Chondrocyte (in vitro differentiated cells): ENCODE results near the gene LSM14B. TPM values are rescaled to one million over a fixed set of nuclear protein-coding genes. Genes with fewer than 3 reads are reported as not detected.
A peak's percentile ranks its signal among the peaks of the same experiment; 100 is the strongest.

ENCODE experiments used
- DNase-seq: peaks from one replicate; pipeline ENCODE4 v3.0.0; 2021; ENCODE audit warnings: mixed read lengths, low spot score
- H3K27ac Mint-ChIP-seq: one replicate; pipeline ENCODE4 v1.8.0; 2021; ENCODE audit warnings: mild to moderate bottlenecking, moderate library complexity, mixed read lengths; ENCODE audit not compliant: unreplicated experiment
- H3K27me3 Mint-ChIP-seq: 2 replicates; pipeline ENCODE4 v1.8.0; 2021; ENCODE audit warnings: low read depth, mixed read lengths
- H3K36me3 Mint-ChIP-seq: 2 replicates; pipeline ENCODE4 v1.8.0; 2021; ENCODE audit warnings: low read depth, mixed read lengths
- H3K4me1 Mint-ChIP-seq: 2 replicates; pipeline ENCODE4 v1.8.0; 2021; ENCODE audit warnings: low read depth, mild to moderate bottlenecking, mixed read lengths
- H3K4me3 Mint-ChIP-seq: one replicate; pipeline ENCODE4 v1.8.0; 2021; ENCODE audit warnings: mild to moderate bottlenecking, moderate library complexity, mixed read lengths; ENCODE audit not compliant: unreplicated experiment
- H3K9me3 Mint-ChIP-seq: 2 replicates; pipeline ENCODE4 v1.8.0; 2021; ENCODE audit warnings: low read depth, mixed read lengths
- total RNA-seq: library from RNA; stranded (reverse); gene quantifications from 3 replicates; pipeline ENCODE4 v1.2.1, GENCODE V29; 2021
- TF ChIP-seq, protein P1 (sequence below): fragments of 200-600 bp; sonication (generic); IDR thresholded peaks from 2 replicates; pipeline ENCODE4 v1.5.0; 2021; ENCODE audit warnings: antibody characterized with exemption, mild to moderate bottlenecking, moderate library complexity

The LSM14B gene
- total RNA-seq, 1 donor from 2014 or later, result 48.6 TPM

- H3K9me3 Mint-ChIP-seq, result peaks cover 8% of the 10 kb centered on the region
- peak; percentile 77 for DNase-seq
- TF ChIP-seq, protein P1, sequence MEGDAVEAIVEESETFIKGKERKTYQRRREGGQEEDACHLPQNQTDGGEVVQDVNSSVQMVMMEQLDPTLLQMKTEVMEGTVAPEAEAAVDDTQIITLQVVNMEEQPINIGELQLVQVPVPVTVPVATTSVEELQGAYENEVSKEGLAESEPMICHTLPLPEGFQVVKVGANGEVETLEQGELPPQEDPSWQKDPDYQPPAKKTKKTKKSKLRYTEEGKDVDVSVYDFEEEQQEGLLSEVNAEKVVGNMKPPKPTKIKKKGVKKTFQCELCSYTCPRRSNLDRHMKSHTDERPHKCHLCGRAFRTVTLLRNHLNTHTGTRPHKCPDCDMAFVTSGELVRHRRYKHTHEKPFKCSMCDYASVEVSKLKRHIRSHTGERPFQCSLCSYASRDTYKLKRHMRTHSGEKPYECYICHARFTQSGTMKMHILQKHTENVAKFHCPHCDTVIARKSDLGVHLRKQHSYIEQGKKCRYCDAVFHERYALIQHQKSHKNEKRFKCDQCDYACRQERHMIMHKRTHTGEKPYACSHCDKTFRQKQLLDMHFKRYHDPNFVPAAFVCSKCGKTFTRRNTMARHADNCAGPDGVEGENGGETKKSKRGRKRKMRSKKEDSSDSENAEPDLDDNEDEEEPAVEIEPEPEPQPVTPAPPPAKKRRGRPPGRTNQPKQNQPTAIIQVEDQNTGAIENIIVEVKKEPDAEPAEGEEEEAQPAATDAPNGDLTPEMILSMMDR, result no peak
- H3K4me3 Mint-ChIP-seq, result no peak overlapping the region
- peaks cover 6% of the 10 kb centered on the region for H3K36me3 Mint-ChIP-seq
- peaks cover 7% of the 10 kb centered on the region for H3K27me3 Mint-ChIP-seq
- H3K4me1 Mint-ChIP-seq, result no peaks in the 10 kb centered on the region
- no peak overlapping the region for H3K27ac Mint-ChIP-seq
Measured at GRCh38 chr20:62096421-62097380, 25.6 kb upstream of the LSM14B start.

GRCh38 chr20:62097881-62098407, 24.3 kb upstream of the LSM14B start:
- DNase-seq, result no peak
- Mint-ChIP-seq H3K4me3 (no peak overlapping the region), H3K4me1 (no peaks in the 10 kb centered on the region), H3K9me3 (peaks cover 8% of the 10 kb centered on the region), H3K27ac (no peak overlapping the region), H3K36me3 (peaks cover 6% of the 10 kb centered on the region), H3K27me3 (no peaks in the 10 kb centered on the region)
- TF ChIP-seq, protein P1, result no peak

DNA sequence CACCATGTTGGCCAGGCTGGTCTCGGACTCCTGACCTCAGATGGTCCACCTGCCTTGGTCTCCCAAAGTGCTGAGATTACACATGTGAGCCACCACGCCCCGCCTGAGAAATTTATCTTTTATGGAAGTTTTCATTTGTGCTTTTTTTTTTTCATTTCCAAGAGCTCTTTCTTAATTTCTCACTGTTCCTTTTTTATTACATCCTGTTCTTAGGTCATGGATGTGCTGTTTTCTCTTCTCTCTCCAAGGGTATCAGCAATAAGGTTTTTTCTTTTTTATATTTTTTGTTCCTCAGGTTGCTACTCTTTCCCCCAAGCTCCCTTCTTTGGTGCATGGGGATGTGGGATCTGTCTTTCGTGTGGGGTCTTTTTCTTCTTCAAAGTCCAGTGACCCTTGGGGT, 21.2 kb upstream of the LSM14B start:
- no peak for DNase-seq
- TF ChIP-seq, protein P1, result no peak
- Mint-ChIP-seq H3K4me3 (no peak overlapping the region), H3K9me3 (peaks cover 14% of the 10 kb centered on the region), H3K36me3 (peaks cover 6% of the 10 kb centered on the region), H3K27me3 (no peaks in the 10 kb centered on the region), H3K4me1 (no peaks in the 10 kb centered on the region), H3K27ac (no peak overlapping the region)

GRCh38 chr20:62103508-62104233, 18.6 kb upstream of the LSM14B start:
- Mint-ChIP-seq H3K9me3 (peaks cover 19% of the 10 kb centered on the region), H3K36me3 (peaks cover 10% of the 10 kb centered on the region), H3K27ac (no peak overlapping the region), H3K27me3 (no peaks in the 10 kb centered on the region), H3K4me3 (no peak overlapping the region), H3K4me1 (no peaks in the 10 kb centered on the region)
- DNase-seq, result no peak
- TF ChIP-seq, protein P1, result no peak

GRCh38 chr20:62104234-62104789, 18.0 kb upstream of the LSM14B start:
- DNase-seq, result no peak
- no peaks in the 10 kb centered on the region for H3K27me3 Mint-ChIP-seq
- TF ChIP-seq, protein P1, result no peak
- peaks cover 13% of the 10 kb centered on the region for H3K36me3 Mint-ChIP-seq
- H3K4me1 Mint-ChIP-seq, result no peaks in the 10 kb centered on the region
- no peak overlapping the region for H3K4me3 Mint-ChIP-seq
- H3K27ac Mint-ChIP-seq, result no peak overlapping the region
- peaks cover 25% of the 10 kb centered on the region for H3K9me3 Mint-ChIP-seq
